ENCODE data around the gene CCDC110. TPM values are rescaled to one million over a fixed set of nuclear protein-coding genes. Genes with fewer than 3 reads are reported as not detected.

The CCDC110 gene
- total RNA-seq, 3 donors from 2014 or later = 1.3 to 4.1 (median 1.3) TPM

DNA sequence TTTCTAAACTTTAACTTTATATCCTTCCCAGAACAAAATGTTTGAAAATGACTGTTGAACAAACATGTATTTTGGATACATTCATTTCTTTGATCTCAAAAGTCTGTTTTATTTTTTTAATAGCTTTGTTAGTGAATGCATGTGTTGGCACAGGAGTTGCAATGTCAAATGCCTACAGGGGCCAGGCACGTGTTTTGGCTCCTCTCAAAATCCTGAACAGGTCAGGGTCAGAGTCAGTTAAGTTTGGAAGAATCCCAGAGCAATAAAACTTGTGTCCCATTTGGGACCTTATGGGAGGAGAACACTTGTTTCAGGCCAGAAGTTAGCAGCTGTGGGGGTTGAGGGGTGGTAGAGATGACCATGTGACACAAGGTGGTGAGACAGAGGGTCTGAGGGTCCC is 29.0 kb upstream of the CCDC110 start:
- Histone ChIP-seq H3K4me1 (no peaks in the 10 kb centered on the region), H3K9me3 (peaks cover 6 to 8% of the 10 kb centered on the region in 2 donors), H3K27me3 (no peaks in the 10 kb centered on the region), H3K27ac (no peak overlapping the region), H3K4me3 (no peak overlapping the region), H3K36me3 (no peaks in the 10 kb centered on the region)
- TF ChIP-seq POLR2AphosphoS5 (IDR thresholded peaks at IDR 0.05) (no peak), POLR2A (IDR thresholded peaks at IDR 0.05) (no peak)
- TF ChIP-seq, protein P1, sequence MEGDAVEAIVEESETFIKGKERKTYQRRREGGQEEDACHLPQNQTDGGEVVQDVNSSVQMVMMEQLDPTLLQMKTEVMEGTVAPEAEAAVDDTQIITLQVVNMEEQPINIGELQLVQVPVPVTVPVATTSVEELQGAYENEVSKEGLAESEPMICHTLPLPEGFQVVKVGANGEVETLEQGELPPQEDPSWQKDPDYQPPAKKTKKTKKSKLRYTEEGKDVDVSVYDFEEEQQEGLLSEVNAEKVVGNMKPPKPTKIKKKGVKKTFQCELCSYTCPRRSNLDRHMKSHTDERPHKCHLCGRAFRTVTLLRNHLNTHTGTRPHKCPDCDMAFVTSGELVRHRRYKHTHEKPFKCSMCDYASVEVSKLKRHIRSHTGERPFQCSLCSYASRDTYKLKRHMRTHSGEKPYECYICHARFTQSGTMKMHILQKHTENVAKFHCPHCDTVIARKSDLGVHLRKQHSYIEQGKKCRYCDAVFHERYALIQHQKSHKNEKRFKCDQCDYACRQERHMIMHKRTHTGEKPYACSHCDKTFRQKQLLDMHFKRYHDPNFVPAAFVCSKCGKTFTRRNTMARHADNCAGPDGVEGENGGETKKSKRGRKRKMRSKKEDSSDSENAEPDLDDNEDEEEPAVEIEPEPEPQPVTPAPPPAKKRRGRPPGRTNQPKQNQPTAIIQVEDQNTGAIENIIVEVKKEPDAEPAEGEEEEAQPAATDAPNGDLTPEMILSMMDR (IDR thresholded peaks at IDR 0.05) = no peak
- DNase-seq (ENCODE audit: low spot score in 2 of 2) = no peak
- intact Hi-C loops (cut with DNase I; ENCODE audit: low total_unique reads) = no loop called here

DNA sequence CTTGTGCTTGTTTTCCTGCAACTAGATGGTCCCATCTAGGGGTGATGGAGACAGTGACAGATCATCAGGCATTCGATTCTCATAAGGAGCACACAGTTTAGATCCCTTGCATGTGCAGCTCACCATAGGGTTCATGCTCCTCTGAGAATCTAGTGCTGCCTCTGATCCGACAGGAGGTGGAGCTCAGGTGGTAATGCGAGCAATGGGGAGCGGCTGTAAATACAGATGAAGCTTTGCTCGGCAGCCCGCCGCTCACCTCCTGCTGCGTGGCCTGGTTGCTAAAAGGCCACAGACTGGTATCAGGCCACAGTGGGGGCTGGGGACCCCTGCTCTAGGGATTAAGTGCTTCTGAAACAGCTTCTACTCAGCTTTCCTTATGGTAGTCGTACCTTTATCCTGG is 28.5 kb upstream of the CCDC110 start:
- DNase-seq (ENCODE audit: low spot score in 2 of 2) = no peak
- intact Hi-C loops (cut with DNase I; ENCODE audit: low total_unique reads) = no loop called here
- H3K9me3 ChIP-seq = peaks cover 6 to 8% of the 10 kb centered on the region in 2 donors

DNA sequence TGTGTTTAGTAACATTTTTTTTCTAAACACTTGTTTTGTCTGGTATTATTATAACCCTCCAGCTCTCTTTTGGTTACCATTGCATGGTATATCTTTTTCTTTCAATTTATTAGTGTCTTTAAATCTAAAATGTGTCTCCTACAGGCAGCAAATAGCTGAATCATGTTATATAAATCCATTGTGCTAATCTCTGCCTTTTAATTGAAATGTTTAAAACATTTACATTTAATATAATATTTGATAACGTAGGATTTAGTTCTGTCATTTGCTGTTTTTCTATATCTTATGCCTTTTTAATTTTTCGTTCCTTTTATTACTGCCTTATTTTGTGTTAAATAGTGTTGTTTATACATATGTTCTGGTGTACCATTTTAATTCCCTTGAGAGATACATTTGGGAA is 17.1 kb upstream of the CCDC110 start:
- H3K27ac ChIP-seq = no peak overlapping the region
- DNase-seq (ENCODE audit: low spot score in 2 of 2) = no peak
- no peaks in the 10 kb centered on the region for H3K36me3 ChIP-seq
- TF ChIP-seq, protein P1 (IDR thresholded peaks at IDR 0.05) = no peak
- TF ChIP-seq POLR2AphosphoS5 (IDR thresholded peaks at IDR 0.05) (no peak), POLR2A (IDR thresholded peaks at IDR 0.05) (no peak)
- H3K9me3 ChIP-seq = peaks cover 0 to 10% of the 10 kb centered on the region in 2 donors
- H3K4me1 ChIP-seq = no peaks in the 10 kb centered on the region
- H3K27me3 ChIP-seq = no peaks in the 10 kb centered on the region
- H3K4me3 ChIP-seq = no peak overlapping the region
- intact Hi-C loops (cut with DNase I; ENCODE audit: low total_unique reads) = no loop called here

More for the DNA sequence above, 28.5 kb upstream of the CCDC110 start:
- TF ChIP-seq POLR2A (IDR thresholded peaks at IDR 0.05) = no peak
- H3K36me3 ChIP-seq = no peaks in the 10 kb centered on the region
- H3K27ac ChIP-seq = no peak overlapping the region
- H3K27me3 ChIP-seq = no peaks in the 10 kb centered on the region
- H3K4me3 ChIP-seq = no peak overlapping the region
- no peaks in the 10 kb centered on the region for H3K4me1 ChIP-seq

DNA sequence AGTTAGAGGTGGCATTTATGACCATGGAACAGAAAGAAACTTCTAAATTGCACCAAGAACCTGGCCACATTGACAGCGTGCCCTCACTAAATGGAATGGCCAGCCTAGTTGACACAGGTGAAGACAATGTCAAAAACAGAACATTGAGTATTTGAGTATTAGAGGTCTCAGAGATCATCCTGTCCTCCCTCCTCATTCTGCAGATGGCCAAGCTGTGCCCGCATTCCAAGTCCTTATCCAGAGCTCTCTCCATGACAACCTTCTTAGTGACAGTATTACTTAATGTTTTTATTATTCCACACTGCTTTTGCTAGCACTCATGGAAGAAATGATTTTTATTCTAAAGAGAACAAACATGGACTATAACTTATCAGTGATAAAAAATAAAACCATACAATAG is 9.9 kb upstream of the CCDC110 start:
- no peaks in the 10 kb centered on the region for H3K36me3 ChIP-seq
- intact Hi-C loops (cut with DNase I; ENCODE audit: low total_unique reads) = no loop called here
- no peak for DNase-seq (ENCODE audit: low spot score in 2 of 2)
- no peak overlapping the region for H3K27ac ChIP-seq
- no peaks in the 10 kb centered on the region for H3K27me3 ChIP-seq
- no peaks in the 10 kb centered on the region for H3K4me1 ChIP-seq
- no peak overlapping the region for H3K4me3 ChIP-seq
- TF ChIP-seq, protein P1 (IDR thresholded peaks at IDR 0.05) = no peak
- TF ChIP-seq POLR2A (IDR thresholded peaks at IDR 0.05) (no peak), POLR2AphosphoS5 (IDR thresholded peaks at IDR 0.05) (no peak)
- H3K9me3 ChIP-seq = no peaks in the 10 kb centered on the region

DNA sequence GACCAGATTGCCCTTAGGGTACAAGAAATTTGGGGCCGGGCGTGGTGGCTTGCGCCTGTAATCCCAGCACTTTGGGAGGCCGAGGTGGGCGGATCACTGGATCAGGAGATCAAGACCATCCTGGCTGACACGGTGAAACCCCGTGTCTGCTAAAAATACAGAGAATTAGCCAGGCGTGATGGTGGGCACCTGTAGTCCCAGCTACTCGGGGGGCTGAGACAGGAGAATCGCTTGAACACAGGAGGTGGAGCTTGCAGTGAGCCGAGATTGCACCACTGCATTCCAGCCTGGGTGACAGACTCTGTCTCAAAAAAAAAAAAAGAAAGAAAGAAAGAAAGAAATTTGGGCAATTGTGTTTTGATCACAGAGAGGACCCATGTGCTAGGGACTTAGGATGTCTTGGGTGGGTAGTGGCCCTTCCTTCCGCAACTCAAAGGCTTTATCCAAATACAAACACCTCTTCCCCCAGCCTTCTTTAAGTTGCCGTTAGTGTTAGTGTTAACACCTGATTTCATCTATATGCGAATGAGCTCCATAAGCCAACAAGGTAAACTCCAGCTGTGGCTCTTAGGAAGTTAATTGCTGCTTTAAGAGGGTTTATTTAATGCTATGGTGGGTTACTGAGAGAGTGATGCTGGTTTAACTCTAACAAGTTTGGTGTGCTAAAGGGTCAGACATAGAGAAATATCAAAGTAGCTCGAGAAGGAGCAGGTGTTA is 8.6 kb upstream of the CCDC110 start:
- DNase-seq (ENCODE audit: low spot score in 2 of 2) = no peak
- Histone ChIP-seq H3K9me3 (no peaks in the 10 kb centered on the region), H3K4me1 (no peaks in the 10 kb centered on the region), H3K27me3 (no peaks in the 10 kb centered on the region), H3K4me3 (no peak overlapping the region), H3K36me3 (no peaks in the 10 kb centered on the region), H3K27ac (no peak overlapping the region)
- intact Hi-C loops (cut with DNase I; ENCODE audit: low total_unique reads) = no loop called here
- no peak for TF ChIP-seq POLR2A (IDR thresholded peaks at IDR 0.05)
- TF ChIP-seq, protein P1 (IDR thresholded peaks at IDR 0.05) = no peak
- TF ChIP-seq POLR2AphosphoS5 (IDR thresholded peaks at IDR 0.05) = no peak
